ENCODE data around the gene APBB2.
A peak's percentile ranks its signal among the peaks of the same experiment; 100 is the strongest.

APBB2 gene

DNA sequence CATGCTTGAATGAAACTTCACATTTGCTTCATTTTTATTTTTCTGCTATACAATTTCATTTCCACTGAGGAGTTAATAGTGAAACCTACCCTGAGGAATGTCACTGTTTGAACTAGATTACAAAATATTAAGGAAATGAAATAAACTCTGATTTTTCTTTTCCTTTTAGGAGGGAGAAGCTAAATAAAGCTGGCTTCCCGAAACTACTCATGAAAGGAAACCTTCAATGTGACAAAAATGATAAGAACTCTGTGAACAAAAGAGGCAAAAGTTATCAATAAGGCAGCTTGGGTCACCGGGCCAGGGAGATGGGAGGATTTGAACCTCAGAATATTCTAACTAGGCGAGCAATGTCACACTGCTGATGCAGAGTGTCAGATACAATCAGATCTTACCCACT lies 185.2 kb downstream of the APBB2 start:
- Histone ChIP-seq H3K36me3 (no peaks in the 10 kb centered on the region), H3K9me3 (ENCODE audit: severe bottlenecking) (peaks cover 16% of the 10 kb centered on the region), H3K4me3 (ENCODE audit: low read depth, low read length) (no peak overlapping the region), H3K27me3 (ENCODE audit: insufficient read depth, low read depth, severe bottlenecking) (no peaks in the 10 kb centered on the region), H3K27ac (no peak overlapping the region)
- TF ChIP-seq, protein P1, sequence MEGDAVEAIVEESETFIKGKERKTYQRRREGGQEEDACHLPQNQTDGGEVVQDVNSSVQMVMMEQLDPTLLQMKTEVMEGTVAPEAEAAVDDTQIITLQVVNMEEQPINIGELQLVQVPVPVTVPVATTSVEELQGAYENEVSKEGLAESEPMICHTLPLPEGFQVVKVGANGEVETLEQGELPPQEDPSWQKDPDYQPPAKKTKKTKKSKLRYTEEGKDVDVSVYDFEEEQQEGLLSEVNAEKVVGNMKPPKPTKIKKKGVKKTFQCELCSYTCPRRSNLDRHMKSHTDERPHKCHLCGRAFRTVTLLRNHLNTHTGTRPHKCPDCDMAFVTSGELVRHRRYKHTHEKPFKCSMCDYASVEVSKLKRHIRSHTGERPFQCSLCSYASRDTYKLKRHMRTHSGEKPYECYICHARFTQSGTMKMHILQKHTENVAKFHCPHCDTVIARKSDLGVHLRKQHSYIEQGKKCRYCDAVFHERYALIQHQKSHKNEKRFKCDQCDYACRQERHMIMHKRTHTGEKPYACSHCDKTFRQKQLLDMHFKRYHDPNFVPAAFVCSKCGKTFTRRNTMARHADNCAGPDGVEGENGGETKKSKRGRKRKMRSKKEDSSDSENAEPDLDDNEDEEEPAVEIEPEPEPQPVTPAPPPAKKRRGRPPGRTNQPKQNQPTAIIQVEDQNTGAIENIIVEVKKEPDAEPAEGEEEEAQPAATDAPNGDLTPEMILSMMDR (IDR thresholded peaks at IDR 0.05; ENCODE audit: low read depth, low read length) = no peak
- DNase-seq = no peak

DNA sequence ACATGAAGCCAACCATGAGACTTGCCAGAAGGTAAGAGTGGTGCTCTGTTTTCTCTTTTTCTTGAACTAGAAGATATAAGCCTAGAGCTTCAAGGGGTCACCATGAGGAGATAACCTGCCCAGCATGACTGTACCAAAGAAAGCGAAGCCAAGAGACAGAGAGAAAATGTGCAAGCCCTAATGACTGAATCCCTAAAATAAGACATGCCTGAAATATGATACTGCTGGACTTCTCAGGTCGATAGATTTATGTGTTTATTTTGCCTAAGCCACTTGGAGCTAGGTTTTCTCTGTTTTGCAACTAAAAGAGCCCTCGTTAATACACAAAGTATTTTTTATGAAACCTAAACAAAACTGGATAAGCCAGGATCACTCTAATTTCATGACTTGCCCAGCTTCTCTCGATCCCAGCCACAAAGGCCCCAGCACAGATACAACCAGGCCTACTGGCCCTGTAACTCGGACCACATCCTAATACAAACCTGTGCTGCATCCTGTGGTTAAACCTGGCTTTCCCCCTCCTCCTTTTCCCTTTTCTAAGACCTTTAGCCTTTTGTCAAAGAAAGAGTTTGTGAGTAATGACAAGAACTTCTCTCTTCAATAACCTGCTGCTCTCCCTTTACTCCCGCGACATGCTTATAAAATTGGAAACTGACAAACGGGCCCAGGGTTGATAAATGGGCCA lies 185.8 kb downstream of the APBB2 start:
- Histone ChIP-seq H3K27ac (no peak overlapping the region), H3K9me3 (ENCODE audit: severe bottlenecking) (peaks cover 21% of the 10 kb centered on the region), H3K4me3 (ENCODE audit: low read depth, low read length) (no peak overlapping the region), H3K36me3 (no peaks in the 10 kb centered on the region), H3K27me3 (ENCODE audit: insufficient read depth, low read depth, severe bottlenecking) (no peaks in the 10 kb centered on the region)
- TF ChIP-seq, protein P1 (IDR thresholded peaks at IDR 0.05; ENCODE audit: low read depth, low read length) = no peak
- no peak for DNase-seq

DNA sequence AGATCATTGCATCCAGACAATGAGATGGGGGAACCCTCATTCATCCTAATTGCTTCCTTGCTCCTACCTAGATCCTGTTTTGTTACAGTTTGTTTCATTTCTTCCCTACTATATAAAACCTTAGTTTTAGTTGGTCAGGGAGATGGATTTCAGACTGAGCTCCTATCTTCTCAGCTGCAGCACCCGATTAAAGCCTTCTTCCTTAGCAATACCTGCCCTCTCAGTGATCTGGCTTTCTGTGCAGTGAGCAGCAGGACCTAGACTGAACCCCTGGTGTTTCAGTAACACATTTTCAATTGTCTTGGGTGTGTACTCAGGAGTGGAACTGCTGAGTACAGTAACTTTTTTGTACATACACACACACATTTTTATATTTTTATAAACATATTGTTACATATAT lies 187.4 kb downstream of the APBB2 start:
- no peak for DNase-seq
- Histone ChIP-seq H3K27ac (no peak overlapping the region), H3K9me3 (ENCODE audit: severe bottlenecking) (peaks cover 21% of the 10 kb centered on the region), H3K4me3 (ENCODE audit: low read depth, low read length) (no peak overlapping the region), H3K27me3 (ENCODE audit: insufficient read depth, low read depth, severe bottlenecking) (no peaks in the 10 kb centered on the region), H3K36me3 (no peaks in the 10 kb centered on the region)
- TF ChIP-seq, protein P1 (IDR thresholded peaks at IDR 0.05; ENCODE audit: low read depth, low read length) = no peak

DNA sequence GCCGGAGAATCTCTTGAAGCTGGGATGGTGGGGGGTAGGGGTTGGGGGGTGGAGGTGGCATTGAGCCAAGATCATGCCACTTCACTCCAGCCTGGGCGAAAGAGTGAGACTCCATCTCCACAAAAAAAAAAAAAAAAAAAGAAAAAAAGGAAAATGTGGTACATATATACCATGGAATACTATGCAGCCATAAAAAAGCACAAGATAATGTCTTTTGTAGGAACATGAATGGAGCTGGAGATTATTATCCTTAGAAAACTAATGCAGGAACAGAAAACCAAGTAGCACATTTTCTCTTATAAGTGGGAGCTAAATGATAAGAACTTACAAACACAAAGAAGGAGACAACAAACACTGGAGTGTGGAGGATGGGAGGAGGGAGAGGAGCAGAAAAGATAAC lies 188.5 kb downstream of the APBB2 start:
- H3K36me3 ChIP-seq = no peaks in the 10 kb centered on the region
- DNase-seq = no peak
- H3K9me3 ChIP-seq (ENCODE audit: severe bottlenecking) = peaks cover 27% of the 10 kb centered on the region
- no peaks in the 10 kb centered on the region for H3K27me3 ChIP-seq (ENCODE audit: insufficient read depth, low read depth, severe bottlenecking)
- TF ChIP-seq, protein P1 (IDR thresholded peaks at IDR 0.05; ENCODE audit: low read depth, low read length) = no peak
- H3K27ac ChIP-seq = no peak overlapping the region
- H3K4me3 ChIP-seq (ENCODE audit: low read depth, low read length) = no peak overlapping the region

DNA sequence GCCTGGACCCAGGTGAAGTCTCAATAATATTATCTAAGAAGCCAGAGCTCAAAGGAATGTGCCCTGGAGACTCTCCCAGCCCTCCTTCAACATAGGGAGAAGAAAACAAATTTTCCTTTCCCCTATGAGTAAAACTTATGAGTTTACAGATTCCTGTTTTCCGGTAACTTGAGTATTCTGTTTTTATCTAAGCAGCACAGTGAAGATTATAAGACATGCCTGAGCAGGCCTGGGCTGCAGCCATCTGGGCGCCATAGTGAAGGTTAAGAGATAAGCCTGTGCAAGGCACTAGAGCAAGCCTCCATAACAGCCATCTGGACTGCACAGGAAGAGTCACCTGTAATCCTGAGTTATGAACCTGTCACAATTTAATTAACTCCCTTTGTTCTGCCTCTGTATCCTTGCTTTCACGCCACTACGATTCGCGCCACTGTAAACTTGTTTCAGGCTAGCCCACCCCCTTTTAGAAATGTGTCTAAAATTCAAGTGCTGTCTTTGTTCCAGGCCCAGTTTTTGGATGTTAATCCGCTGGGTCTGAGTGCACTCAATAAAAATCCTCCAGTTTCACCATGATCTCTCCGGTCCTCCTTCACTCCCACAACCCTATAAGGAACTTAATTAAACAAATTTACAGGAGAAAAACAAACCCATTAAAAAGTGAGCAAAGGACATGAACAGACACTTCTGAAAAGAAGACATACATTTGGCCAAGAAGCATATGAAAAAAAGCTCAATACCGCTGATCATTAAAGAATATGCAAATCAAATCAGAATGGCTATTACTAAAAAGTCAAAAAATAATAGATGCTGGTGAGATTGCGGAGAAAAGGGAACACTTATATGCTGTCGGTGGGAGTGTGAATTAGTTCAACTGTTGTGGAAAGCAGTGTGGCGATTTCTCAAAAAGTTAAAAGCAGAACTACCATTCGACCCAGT lies 189.5 kb downstream of the APBB2 start:
- peak overlapping the region; percentile 80 for H3K27ac ChIP-seq
- H3K4me3 ChIP-seq (ENCODE audit: low read depth, low read length) = no peak overlapping the region
- no peaks in the 10 kb centered on the region for H3K27me3 ChIP-seq (ENCODE audit: insufficient read depth, low read depth, severe bottlenecking)
- no peaks in the 10 kb centered on the region for H3K36me3 ChIP-seq
- peak; percentile 85 for DNase-seq
- TF ChIP-seq, protein P1 (IDR thresholded peaks at IDR 0.05; ENCODE audit: low read depth, low read length) = no peak
- peaks cover 27% of the 10 kb centered on the region for H3K9me3 ChIP-seq (ENCODE audit: severe bottlenecking)

All from WERI-Rb-1 (cell line).